ENCODE data around the gene GRID1. TPM values are rescaled to one million over a fixed set of nuclear protein-coding genes. Genes with fewer than 3 reads are reported as not detected.

The GRID1 gene
- total RNA-seq, 1 donor from 2014 or later: 0.75 TPM

- TF ChIP-seq CTCF (IDR thresholded peaks at IDR 0.05; ENCODE audit: insufficient read depth, low read depth, low read length) (no peak), EZH2 (IDR thresholded peaks at IDR 0.05; ENCODE audit: insufficient read depth, low read length) (no peak)
- no peak overlapping the region for H3K27ac ChIP-seq (ENCODE audit: low read depth, low read length)
- H3K9ac ChIP-seq (ENCODE audit: low read length): no peak overlapping the region
- Mint-ChIP-seq H3K4me3 (ENCODE audit: unreplicated experiment) (no peak overlapping the region), H3K27me3 (ENCODE audit: low read depth, unreplicated experiment) (peaks cover 32% of the 10 kb centered on the region), H3K4me1 (ENCODE audit: low read depth, unreplicated experiment) (no peaks in the 10 kb centered on the region), H3K27ac (ENCODE audit: unreplicated experiment) (no peak overlapping the region), H3K9me3 (ENCODE audit: unreplicated experiment) (peaks cover 2% of the 10 kb centered on the region), H3K36me3 (ENCODE audit: low read depth, unreplicated experiment) (no peaks in the 10 kb centered on the region)
- no peak overlapping the region for H3K4me2 ChIP-seq (ENCODE audit: low read length)
- H3K36me3 ChIP-seq (ENCODE audit: insufficient read depth, low read length): no peaks in the 10 kb centered on the region
- H2AFZ ChIP-seq (ENCODE audit: low read depth, low read length): no peak overlapping the region
- FAIRE-seq (no peak), DNase-seq (ENCODE audit: low read depth) (no peak)
- H3K4me1 ChIP-seq (ENCODE audit: insufficient read depth, low read length): no peaks in the 10 kb centered on the region
- H3K27me3 ChIP-seq (ENCODE audit: insufficient read depth, low read length): no peaks in the 10 kb centered on the region
- no peaks in the 10 kb centered on the region for H3K79me2 ChIP-seq (ENCODE audit: insufficient read depth, low read length)
- no peaks in the 10 kb centered on the region for H3K9me3 ChIP-seq (ENCODE audit: insufficient read depth, low read depth, low read length)
- H3K4me3 ChIP-seq (ENCODE audit: insufficient read depth, low read depth, low read length): no peak overlapping the region
- no peaks in the 10 kb centered on the region for H4K20me1 ChIP-seq (ENCODE audit: insufficient read depth, low read length)
Observed at GRCh38 chr10:86155054-86155921, 211.3 kb downstream of the GRID1 start.

GRCh38 chr10:86153751-86154150 lies 212.8 kb downstream of the GRID1 start:
- no peak overlapping the region for H3K4me3 Mint-ChIP-seq (ENCODE audit: unreplicated experiment)
- H3K4me3 ChIP-seq (ENCODE audit: insufficient read depth, low read depth, low read length): no peak overlapping the region
- TF ChIP-seq CTCF (IDR thresholded peaks at IDR 0.05; ENCODE audit: insufficient read depth, low read depth, low read length): no peak
- no peak for TF ChIP-seq EZH2 (IDR thresholded peaks at IDR 0.05; ENCODE audit: insufficient read depth, low read length)
- no peaks in the 10 kb centered on the region for H4K20me1 ChIP-seq (ENCODE audit: insufficient read depth, low read length)
- no peak overlapping the region for H3K4me2 ChIP-seq (ENCODE audit: low read length)
- H3K79me2 ChIP-seq (ENCODE audit: insufficient read depth, low read length): no peaks in the 10 kb centered on the region
- no peak overlapping the region for H3K9ac ChIP-seq (ENCODE audit: low read length)
- H3K27ac ChIP-seq (ENCODE audit: low read depth, low read length): no peak overlapping the region
- no peak overlapping the region for H3K27ac Mint-ChIP-seq (ENCODE audit: unreplicated experiment)
- peaks cover 32% of the 10 kb centered on the region for H3K27me3 Mint-ChIP-seq (ENCODE audit: low read depth, unreplicated experiment)
- DNase-seq (ENCODE audit: low read depth) (no peak), FAIRE-seq (no peak)
- H3K4me1 Mint-ChIP-seq (ENCODE audit: low read depth, unreplicated experiment): no peaks in the 10 kb centered on the region
- no peaks in the 10 kb centered on the region for H3K36me3 Mint-ChIP-seq (ENCODE audit: low read depth, unreplicated experiment)
- no peak overlapping the region for H2AFZ ChIP-seq (ENCODE audit: low read depth, low read length)
- peaks cover 2% of the 10 kb centered on the region for H3K9me3 Mint-ChIP-seq (ENCODE audit: unreplicated experiment)
- no peaks in the 10 kb centered on the region for H3K27me3 ChIP-seq (ENCODE audit: insufficient read depth, low read length)
- no peaks in the 10 kb centered on the region for H3K4me1 ChIP-seq (ENCODE audit: insufficient read depth, low read length)
- no peaks in the 10 kb centered on the region for H3K9me3 ChIP-seq (ENCODE audit: insufficient read depth, low read depth, low read length)
- no peaks in the 10 kb centered on the region for H3K36me3 ChIP-seq (ENCODE audit: insufficient read depth, low read length)

GRCh38 chr10:86152911-86153310 lies 213.7 kb downstream of the GRID1 start:
- FAIRE-seq (no peak), DNase-seq (ENCODE audit: low read depth) (no peak)
- Mint-ChIP-seq H3K27me3 (ENCODE audit: low read depth, unreplicated experiment) (peaks cover 35% of the 10 kb centered on the region), H3K9me3 (ENCODE audit: unreplicated experiment) (peaks cover 2% of the 10 kb centered on the region), H3K4me3 (ENCODE audit: unreplicated experiment) (no peak overlapping the region), H3K27ac (ENCODE audit: unreplicated experiment) (no peak overlapping the region), H3K4me1 (ENCODE audit: low read depth, unreplicated experiment) (no peaks in the 10 kb centered on the region), H3K36me3 (ENCODE audit: low read depth, unreplicated experiment) (no peaks in the 10 kb centered on the region)
- Histone ChIP-seq H3K27ac (ENCODE audit: low read depth, low read length) (no peak overlapping the region), H3K79me2 (ENCODE audit: insufficient read depth, low read length) (no peaks in the 10 kb centered on the region), H2AFZ (ENCODE audit: low read depth, low read length) (no peak overlapping the region), H3K36me3 (ENCODE audit: insufficient read depth, low read length) (no peaks in the 10 kb centered on the region), H3K27me3 (ENCODE audit: insufficient read depth, low read length) (no peaks in the 10 kb centered on the region), H3K4me1 (ENCODE audit: insufficient read depth, low read length) (no peaks in the 10 kb centered on the region), H3K4me3 (ENCODE audit: insufficient read depth, low read depth, low read length) (no peak overlapping the region), H3K9ac (ENCODE audit: low read length) (no peak overlapping the region), H3K4me2 (ENCODE audit: low read length) (no peak overlapping the region), H4K20me1 (ENCODE audit: insufficient read depth, low read length) (no peaks in the 10 kb centered on the region), H3K9me3 (ENCODE audit: insufficient read depth, low read depth, low read length) (no peaks in the 10 kb centered on the region)
- TF ChIP-seq CTCF (IDR thresholded peaks at IDR 0.05; ENCODE audit: insufficient read depth, low read depth, low read length) (no peak), EZH2 (IDR thresholded peaks at IDR 0.05; ENCODE audit: insufficient read depth, low read length) (no peak)
